ENCODE measurements around the gene SLC22A17.
A peak's percentile ranks its signal among the peaks of the same experiment; 100 is the strongest.

SLC22A17 gene

GRCh38 chr14:23380976-23381375 lies 28.3 kb upstream of the SLC22A17 start:
- no peak for DNase-seq

- no peak for DNase-seq
These were observed 27.7 kb upstream of the SLC22A17 start for GRCh38 chr14:23380197-23380914.

- DNase-seq: peak; percentile 56
These were observed 26.9 kb upstream of the SLC22A17 start for GRCh38 chr14:23379366-23380196.

- DNase-seq: no peak
These were observed 26.0 kb upstream of the SLC22A17 start for GRCh38 chr14:23378612-23379220.

- peak; percentile 57 for DNase-seq
These were observed 25.2 kb upstream of the SLC22A17 start for GRCh38 chr14:23377573-23378563.

GRCh38 chr14:23377198-23377550 lies 24.5 kb upstream of the SLC22A17 start:
- DNase-seq: no peak

DNA sequence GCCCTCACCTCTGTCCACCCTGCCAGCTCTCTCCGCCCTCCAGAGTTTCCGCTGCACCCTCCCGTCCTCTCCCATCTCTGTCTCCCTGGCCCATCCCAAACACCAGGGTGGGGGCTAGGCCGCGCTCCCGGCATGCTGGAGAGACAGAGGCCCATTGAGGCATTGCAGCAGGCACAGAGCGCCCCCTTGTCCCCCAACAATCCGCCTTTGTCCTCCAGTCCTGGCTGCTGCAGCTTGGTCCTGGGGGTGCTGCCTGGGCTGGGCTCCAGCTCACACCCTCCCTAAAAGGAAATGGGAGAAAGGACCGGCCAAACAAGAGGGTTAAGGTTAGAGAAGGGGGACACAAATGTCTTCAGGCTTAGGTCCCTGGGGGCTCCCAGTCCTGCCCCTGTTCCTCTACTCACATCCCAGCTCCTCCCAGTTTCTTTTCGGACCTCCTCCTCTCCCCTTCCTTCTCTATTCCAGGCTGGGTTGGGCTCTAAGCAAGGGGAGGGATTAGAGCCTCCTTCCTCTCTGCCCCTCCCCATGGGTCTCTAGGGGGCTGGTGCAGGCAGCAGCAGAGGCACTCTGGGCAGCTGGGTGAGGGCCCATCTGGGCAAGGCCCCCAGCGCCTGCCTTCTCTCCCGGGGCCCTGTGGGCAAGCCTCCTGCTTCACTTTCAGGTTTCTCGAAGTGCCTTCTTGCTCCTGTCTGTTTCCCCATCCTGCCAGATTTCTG lies 24.0 kb upstream of the SLC22A17 start, which contains the start of gene CMTM5:
TSS of gene CMTM5 (plus strand) at position 565 of the 716 bp plus-strand sequence. CDS start 206 bp downstream, outside the sequence.
- peak; percentile 25 for DNase-seq

- DNase-seq: no peak
These were observed 23.0 kb upstream of the SLC22A17 start for GRCh38 chr14:23375527-23376251.

DNA sequence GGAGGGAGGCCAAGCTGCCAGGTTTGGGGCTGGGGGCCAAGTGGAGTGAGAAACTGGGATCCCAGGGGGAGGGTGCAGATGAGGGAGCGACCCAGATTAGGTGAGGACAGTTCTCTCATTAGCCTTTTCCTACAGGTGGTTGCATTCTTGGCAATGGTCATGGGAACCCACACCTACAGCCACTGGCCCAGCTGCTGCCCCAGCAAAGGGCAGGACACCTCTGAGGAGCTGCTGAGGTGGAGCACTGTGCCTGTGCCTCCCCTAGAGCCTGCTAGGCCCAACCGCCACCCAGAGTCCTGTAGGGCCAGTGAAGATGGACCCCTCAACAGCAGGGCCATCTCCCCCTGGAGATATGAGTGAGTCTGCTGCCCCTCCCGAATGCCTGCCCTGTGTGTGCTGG lies 20.4 kb upstream of the SLC22A17 start:
- no peak for DNase-seq

GRCh38 chr14:23372509-23372908 lies 19.8 kb upstream of the SLC22A17 start, which contains the start of gene IL25:
IL25 (plus strand) TSS chr14:23372809.
- no peak for DNase-seq

GRCh38 chr14:23371865-23372264 lies 19.2 kb upstream of the SLC22A17 start:
- no peak for DNase-seq

DNA sequence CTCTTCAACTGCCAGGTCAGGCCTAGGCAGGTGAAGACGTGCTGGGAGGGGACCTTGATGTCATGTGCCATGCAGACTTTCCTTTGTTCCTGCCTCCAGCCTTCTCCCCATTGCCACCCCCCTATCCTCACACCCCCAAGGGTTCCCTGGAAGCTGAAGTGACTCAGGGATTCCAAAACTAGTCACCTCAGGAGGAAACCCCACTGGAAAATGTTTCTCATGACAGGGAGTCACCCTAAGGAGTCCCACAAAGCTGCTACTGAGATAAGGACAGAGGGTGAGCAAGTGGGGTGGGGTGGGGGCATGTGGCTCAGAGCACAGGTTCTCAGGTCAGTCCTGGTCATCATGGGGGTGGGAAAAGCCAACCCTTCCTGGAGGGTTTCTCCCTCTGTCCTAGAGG lies 17.5 kb upstream of the SLC22A17 start:
- no peak for DNase-seq

GRCh38 chr14:23366426-23366921 lies 13.8 kb upstream of the SLC22A17 start:
- DNase-seq: no peak

DNA sequence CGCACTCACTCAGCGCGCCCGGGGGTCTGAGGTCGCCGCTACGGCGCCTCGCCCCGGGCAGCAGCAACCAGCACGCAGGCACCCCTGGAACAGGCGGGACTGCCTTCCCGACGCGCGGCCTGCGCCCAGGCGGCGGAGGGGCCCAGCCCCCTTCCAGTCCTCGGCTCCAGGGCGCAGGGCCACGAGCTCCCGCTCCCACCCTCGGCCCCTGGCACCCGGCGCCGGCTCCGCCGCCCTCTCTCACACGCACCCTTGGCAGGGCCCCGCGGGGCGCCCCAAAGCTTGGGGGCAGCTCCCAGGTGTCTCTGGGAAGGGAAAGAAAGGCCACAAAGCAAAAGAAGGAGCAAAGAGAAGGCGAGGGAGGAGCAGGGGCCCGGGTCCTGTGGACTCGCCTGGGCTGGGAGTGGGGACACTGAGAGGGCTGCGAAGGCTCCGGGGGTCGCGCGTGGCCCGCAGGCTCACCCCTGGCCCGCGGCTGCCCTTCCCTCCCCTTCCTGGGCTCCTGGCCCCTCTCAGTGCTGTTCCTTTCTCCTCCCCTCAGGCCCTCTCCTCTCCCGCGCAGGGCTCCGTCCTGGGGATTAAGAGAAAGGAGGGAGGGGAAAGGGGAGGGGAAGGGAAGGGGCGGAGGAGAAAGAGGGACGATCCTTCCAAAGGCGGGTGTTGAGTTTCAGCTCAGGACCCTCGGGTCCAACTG lies 13.2 kb upstream of the SLC22A17 start:
- no peak for DNase-seq

DNA sequence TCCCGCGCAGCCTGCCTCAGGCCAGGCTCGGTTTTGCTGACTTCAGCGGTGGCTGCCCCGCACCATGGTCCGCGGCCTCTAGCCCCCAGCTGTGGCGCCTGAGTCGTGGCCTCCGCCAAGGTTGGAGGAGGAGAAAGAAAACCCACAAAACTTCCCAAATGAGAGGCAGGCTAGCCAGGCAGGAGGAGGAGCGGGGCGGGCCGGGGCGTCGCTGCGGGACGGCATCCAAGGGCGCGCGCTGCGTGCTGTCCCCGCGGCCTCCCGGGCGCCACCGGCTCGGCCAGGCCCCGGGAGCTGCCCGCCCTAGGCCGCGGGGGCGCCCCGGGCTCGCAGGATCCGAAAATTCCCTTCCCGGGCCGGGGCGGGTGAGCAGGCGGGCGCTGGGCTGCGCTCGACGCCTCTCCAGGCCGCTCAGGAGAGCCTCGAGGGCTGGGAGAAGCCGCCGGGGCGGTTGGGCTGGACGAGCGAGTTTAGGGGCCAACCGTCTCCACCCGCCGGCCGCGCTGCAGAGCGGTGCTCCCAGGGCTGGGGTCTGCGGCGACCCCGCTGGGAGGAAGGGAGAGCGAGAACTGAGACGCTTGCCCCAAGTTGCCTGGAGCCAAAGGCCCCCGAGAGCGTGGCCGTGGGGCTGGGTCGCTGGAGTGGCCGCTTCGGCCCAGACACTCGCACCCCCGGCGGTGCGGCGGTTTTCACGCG lies 12.5 kb upstream of the SLC22A17 start, which contains the start of gene EFS:
TSS of gene EFS (minus strand) at position 137 of the 696 bp plus-strand sequence. CDS start 147 bp downstream, outside the sequence.
- DNase-seq: no peak

DNA sequence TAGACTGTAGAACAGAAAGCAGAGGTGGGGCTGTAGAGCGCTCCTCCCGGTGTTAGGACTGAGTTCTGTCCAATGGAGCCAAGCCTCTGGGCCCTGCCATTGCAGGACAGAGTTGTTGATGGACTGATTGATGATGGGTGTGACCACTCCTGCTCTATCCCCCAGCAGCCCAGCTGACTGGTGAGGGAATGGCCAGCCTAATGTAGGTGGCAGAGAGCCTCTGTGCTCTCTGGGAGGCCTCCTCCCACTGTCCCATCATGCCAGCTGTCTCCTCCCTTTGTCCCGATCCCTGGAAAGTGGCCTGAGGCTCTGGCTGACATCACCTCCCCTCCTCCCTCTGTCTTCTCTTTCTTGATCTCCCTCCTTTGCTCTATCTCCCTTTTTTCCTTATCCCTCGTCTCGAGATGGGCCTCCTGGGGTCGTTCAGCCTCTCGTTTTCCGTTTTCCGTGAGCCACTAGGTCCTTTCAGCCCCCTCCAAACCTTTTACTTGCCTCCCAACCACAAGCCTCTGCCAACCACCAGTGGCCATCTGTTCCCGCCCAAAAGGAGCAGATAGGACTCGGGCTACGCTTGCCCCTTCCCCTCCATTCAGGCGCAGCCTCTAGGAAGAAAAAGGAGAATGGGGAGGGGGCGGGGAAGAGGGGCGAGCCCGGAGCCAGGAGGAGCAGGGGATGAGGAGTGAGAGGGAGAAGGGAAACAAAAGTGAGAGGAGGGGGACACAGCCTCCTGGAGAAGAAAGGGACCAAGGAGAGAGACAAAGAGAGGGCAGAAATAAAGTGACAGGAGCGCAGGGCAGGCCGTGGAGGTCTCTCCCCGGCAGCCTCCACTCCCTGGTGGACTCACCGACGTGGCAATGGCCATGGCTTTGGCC lies 11.7 kb upstream of the SLC22A17 start:
- no peak for DNase-seq

- DNase-seq: no peak
These were observed 9.5 kb upstream of the SLC22A17 start for GRCh38 chr14:23362200-23362599.

GRCh38 chr14:23361763-23362162 lies 9.1 kb upstream of the SLC22A17 start:
- no peak for DNase-seq

Measured in hematopoietic multipotent progenitor cell treated with erythropoietin and hydrocortisone succinate and interleukin-3 and kit ligand, for 8 days (in vitro differentiated cells).